ENCODE results near the gene ZNF10.

ZNF10 gene

DNA sequence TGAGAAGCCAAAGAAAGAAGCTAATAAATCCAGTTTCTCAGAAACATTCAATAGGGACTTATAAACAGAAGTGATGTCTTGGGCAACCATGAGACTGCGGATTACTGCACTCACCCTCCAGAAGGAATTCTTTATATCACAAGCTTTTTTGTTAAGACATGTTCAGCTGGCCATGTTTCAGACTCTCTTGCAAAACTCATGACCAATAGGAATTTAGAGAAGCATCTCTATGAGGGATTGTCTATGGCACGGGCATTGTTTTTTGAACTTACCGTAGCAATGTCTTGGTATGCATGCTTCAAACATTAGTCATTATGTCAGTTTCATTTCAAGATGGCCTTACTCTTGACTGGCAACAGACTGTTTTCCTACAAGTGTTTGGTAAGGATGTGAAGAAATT is 35.3 kb downstream of the ZNF10 start:
- no peak overlapping the region for H3K27ac ChIP-seq
- TF ChIP-seq, protein P1, sequence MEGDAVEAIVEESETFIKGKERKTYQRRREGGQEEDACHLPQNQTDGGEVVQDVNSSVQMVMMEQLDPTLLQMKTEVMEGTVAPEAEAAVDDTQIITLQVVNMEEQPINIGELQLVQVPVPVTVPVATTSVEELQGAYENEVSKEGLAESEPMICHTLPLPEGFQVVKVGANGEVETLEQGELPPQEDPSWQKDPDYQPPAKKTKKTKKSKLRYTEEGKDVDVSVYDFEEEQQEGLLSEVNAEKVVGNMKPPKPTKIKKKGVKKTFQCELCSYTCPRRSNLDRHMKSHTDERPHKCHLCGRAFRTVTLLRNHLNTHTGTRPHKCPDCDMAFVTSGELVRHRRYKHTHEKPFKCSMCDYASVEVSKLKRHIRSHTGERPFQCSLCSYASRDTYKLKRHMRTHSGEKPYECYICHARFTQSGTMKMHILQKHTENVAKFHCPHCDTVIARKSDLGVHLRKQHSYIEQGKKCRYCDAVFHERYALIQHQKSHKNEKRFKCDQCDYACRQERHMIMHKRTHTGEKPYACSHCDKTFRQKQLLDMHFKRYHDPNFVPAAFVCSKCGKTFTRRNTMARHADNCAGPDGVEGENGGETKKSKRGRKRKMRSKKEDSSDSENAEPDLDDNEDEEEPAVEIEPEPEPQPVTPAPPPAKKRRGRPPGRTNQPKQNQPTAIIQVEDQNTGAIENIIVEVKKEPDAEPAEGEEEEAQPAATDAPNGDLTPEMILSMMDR (IDR thresholded peaks at IDR 0.05), result no peak
- TF ChIP-seq ZFX (IDR thresholded peaks at IDR 0.05; ENCODE audit: borderline replicate concordance), result no peak

DNA sequence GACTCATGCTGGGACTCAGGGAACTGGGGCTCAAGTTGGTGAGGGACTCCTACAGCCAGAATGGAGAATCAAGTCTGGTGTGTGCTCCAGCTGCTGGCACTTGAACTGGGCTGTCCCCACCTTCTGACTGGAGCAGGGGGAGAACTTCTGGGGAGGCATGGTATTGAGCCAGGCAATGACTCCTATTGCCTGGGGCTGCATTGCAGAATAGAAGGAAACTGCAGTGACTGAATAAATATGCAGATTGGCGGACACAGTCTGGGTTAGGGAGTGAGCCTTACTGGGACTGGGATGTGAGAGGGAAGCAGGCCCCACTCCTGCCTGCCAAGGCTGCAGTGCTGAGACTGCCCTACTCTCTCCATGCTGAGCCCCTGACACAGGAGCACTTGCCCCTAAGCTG is 42.1 kb downstream of the ZNF10 start:
- no peak overlapping the region for H3K27ac ChIP-seq
- TF ChIP-seq ZFX (IDR thresholded peaks at IDR 0.05; ENCODE audit: borderline replicate concordance), result no peak
- TF ChIP-seq, protein P1 (IDR thresholded peaks at IDR 0.05), result no peak

DNA sequence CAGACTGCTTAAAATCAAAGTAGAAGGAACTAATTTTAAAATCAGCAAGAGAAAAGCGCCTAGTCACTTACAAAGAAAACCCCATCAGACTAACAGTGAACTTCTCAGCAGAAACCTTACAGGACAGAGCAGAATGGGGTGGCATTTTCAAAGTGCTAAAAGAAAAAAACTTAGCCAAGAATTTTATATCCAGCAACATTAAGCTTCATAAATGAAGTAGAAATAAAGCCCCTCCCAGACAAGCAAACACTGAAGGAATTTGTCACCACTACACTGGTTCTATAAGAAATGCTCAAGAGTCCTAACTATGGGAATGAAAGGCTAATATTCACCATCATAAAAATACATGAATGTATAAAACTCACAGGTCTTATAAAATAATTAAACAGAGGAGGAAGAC is 44.5 kb downstream of the ZNF10 start:
- H3K27ac ChIP-seq, result no peak overlapping the region
- TF ChIP-seq, protein P1 (IDR thresholded peaks at IDR 0.05), result no peak
- no peak for TF ChIP-seq ZFX (IDR thresholded peaks at IDR 0.05; ENCODE audit: borderline replicate concordance)

DNA sequence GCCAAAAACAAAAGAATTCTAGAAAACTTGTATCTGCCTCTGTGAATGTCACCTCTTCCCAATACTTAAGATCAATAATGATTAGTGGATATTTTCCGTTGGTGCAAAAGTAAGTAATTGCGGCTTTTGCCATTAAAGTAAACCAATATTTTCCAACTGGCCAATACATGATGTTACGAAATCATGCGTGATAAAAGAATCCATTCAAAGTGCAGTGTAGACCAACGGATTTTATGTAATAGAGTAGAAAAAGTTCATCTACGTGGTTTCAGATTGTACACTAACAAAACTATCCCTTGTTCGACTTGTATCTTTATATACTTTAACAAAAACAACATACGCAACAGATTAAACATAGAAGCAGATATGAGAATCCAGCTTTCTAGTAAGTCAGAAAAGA is 50.2 kb downstream of the ZNF10 start:
- peak overlapping the region; percentile 68 for H3K27ac ChIP-seq
- TF ChIP-seq, protein P1 (IDR thresholded peaks at IDR 0.05), result no peak
- no peak for TF ChIP-seq ZFX (IDR thresholded peaks at IDR 0.05; ENCODE audit: borderline replicate concordance)

DNA sequence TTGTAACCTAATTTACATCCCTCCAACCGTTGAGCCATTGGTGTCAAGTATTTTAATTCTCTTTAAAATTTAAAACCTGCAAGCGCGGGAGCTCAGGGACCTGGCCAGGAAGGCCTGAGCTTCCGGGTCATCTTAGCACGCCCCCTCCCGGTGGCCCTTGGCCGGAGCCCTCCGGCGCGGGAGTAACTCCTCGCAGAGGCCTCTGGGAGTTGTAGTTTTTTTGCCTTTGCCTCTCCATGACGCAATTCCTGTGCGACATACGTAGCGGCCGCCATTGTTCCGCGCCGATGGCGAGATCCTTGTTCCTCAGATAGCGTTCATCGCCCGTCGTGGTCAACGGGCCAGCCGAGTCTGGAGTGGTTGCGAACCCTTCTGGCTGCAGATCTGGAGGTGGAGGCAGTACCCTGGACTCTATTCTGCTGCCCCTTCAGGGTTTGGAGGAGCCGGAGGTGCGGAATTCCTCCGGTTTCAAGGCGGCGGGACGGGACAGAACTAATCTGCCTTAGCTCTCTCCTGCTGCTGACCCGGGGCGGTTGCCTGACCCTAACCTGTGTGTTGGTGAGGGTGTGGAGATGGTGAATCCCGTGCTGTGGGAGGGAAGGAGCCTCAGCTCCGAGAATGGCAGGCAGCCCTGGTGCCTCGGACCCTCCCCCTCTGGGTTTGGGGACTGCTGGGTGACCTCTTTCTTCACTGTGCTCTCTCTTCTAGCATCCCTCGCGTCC is 51.0 kb downstream of the ZNF10 start, which contains the start of gene ZNF268:
TSS of gene ZNF268 (plus strand) at position 258 of the 722 bp plus-strand sequence. CDS start 503 bp downstream, outside the sequence.
- H3K27ac ChIP-seq, result peak within 1 kb of the TSS; percentile 68
- TF ChIP-seq, protein P1 (IDR thresholded peaks at IDR 0.05), result peak; percentile 97
- TF ChIP-seq ZFX (IDR thresholded peaks at IDR 0.05; ENCODE audit: borderline replicate concordance), result no peak

DNA sequence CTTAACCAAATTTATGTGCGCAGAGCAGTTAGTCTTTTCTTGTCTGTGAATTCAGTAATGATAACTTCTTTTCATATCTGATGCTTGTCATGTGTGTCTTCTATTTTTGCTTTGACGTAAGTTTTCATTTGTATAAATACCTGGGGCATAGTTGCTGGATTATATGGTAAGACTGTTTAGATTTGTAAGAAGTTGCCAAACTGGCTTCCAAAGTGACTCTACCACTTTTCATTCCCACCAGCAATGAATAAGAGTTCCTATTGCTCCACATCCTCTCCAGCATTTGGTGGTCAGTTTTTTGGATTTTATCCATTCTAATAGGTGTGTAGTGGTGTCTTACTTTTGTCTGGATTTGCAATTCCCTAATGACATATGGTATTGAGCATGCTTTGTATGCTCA is 59.7 kb downstream of the ZNF10 start:
- no peak for TF ChIP-seq ZFX (IDR thresholded peaks at IDR 0.05; ENCODE audit: borderline replicate concordance)
- TF ChIP-seq, protein P1 (IDR thresholded peaks at IDR 0.05), result no peak
- no peak overlapping the region for H3K27ac ChIP-seq

DNA sequence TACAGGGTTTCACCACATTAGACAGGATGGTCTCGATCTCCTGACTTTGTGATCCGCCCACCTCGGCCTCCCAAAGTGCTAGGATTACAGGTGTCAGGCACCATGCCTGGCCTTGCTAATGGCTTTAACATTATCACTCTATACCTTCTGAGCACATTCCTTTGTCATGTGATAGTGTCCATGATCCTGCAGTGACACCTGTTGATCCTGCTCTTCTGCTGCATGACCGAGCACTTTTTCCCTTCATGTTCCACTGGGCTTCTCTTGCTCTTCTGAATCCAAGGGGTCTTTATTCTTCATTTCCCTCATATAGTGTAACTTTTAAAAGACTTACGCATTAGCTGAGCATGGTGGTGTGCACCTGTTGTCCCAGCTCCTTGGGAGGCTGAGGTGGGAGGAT is 62.4 kb downstream of the ZNF10 start:
- no peak for TF ChIP-seq ZFX (IDR thresholded peaks at IDR 0.05; ENCODE audit: borderline replicate concordance)

More for the DNA sequence above, 62.4 kb downstream of the ZNF10 start:
- no peak overlapping the region for H3K27ac ChIP-seq
